Measurements from ENCODE around the gene KRT2. TPM values are rescaled to one million over a fixed set of nuclear protein-coding genes. Genes with fewer than 3 reads are reported as not detected.

Gene KRT2
- total and polyA plus RNA-seq, 2 of the 4 experiments (the other 2 are of a cell fraction), result not detected

- no peaks in the 10 kb centered on the region for H3K36me3 ChIP-seq (ENCODE audit: control insufficient read depth, insufficient read depth, low read length)
- H3K18ac ChIP-seq (ENCODE audit: low read depth, low read length), result no peak overlapping the region
- ATAC-seq (ENCODE audit: low read depth) (no peak), DNase-seq (no peak)
- ChIA-PET CTCF (no interaction called here), POLR2A (ENCODE audit: unreplicated experiment) (no interaction called here)
- intact Hi-C loops (cut with micrococcal nuclease), result no loop called here
- H2AK5ac ChIP-seq (ENCODE audit: low read depth, low read length), result no peak overlapping the region
- H2BK120ac ChIP-seq (ENCODE audit: low read depth, low read length), result no peak overlapping the region
- no peaks in the 10 kb centered on the region for H3K79me1 ChIP-seq (ENCODE audit: low read depth in 1 of 2, low read length in 2 of 2)
- no peaks in the 10 kb centered on the region for H3K9me1 ChIP-seq (ENCODE audit: insufficient read depth, low read length)
- H3K9me3 ChIP-seq (ENCODE audit: control insufficient read depth, insufficient read depth, low read length), result no peaks in the 10 kb centered on the region
- in situ Hi-C loops (cut with MboI; ENCODE audit: low sequenced_read_pairs), result no loop called here
- H4K8ac ChIP-seq (ENCODE audit: low read depth in 2 of 2, low read length in 2 of 2), result no peak overlapping the region
- no peak overlapping the region for H3K9ac ChIP-seq (ENCODE audit: low read depth, low read length)
- H2BK15ac ChIP-seq (ENCODE audit: low read depth, low read length), result no peak overlapping the region
- BruUV-seq (replicated peaks), result no TSS peak
- H2AFZ ChIP-seq (replicated peaks; ENCODE audit: low read length, poor library complexity), result no peak overlapping the region
- no peak overlapping the region for H4K5ac ChIP-seq (ENCODE audit: low read depth, low read length)
- WGBS, 2 experiments (ENCODE audit: extremely low coverage in 2 of 2, insufficient read length in 1 of 2), result no CpG with 5 or more reads among the region's 8 CpGs
- dilution Hi-C loops (cut with HindIII; ENCODE audit: low sequenced_read_pairs, unreplicated experiment), result no loop called here
- H4K91ac ChIP-seq (ENCODE audit: insufficient read depth, low read depth, low read length), result no peak overlapping the region
- no peak overlapping the region for H3K27ac ChIP-seq (ENCODE audit: insufficient read depth, low read length)
- no peak overlapping the region for H3K14ac ChIP-seq (replicated peaks; ENCODE audit: low read depth, low read length)
- H2AK9ac ChIP-seq (replicated peaks; ENCODE audit: low read depth, low read length, poor library complexity), result no peak overlapping the region
- TF ChIP-seq SMC3 (IDR thresholded peaks at IDR 0.05; ENCODE audit: low read depth, low read length) (no peak), RCOR1 (IDR thresholded peaks at IDR 0.05; ENCODE audit: insufficient replicate concordance, low read length) (no peak), ELK1 (IDR thresholded peaks at IDR 0.05; ENCODE audit: borderline replicate concordance, low read depth, low read length) (no peak)
- H4K20me1 ChIP-seq (ENCODE audit: insufficient read depth, low read length), result no peaks in the 10 kb centered on the region
- H3K4me3 ChIP-seq (ENCODE audit: insufficient read depth, low read depth, low read length), result no peak overlapping the region
- H2BK5ac ChIP-seq (ENCODE audit: low read depth, low read length, poor library complexity, severe bottlenecking), result no peak overlapping the region
- H3K56ac ChIP-seq (ENCODE audit: extremely low read depth, insufficient read depth, low read length), result no peak overlapping the region
- peaks cover 32% of the 10 kb centered on the region for H3K27me3 ChIP-seq (ENCODE audit: control insufficient read depth, insufficient read depth, low read length)
- no peak overlapping the region for H3K4ac ChIP-seq (ENCODE audit: low read depth, low read length)
- no peaks in the 10 kb centered on the region for H3K4me1 ChIP-seq (ENCODE audit: control insufficient read depth, insufficient read depth, low read length)
- H3K4me2 ChIP-seq (ENCODE audit: low read depth, low read length), result no peak overlapping the region
- H2BK20ac ChIP-seq (ENCODE audit: low read depth, low read length), result no peak overlapping the region
- H3K23ac ChIP-seq (ENCODE audit: low read depth, low read length), result no peak overlapping the region
These were observed 3.9 kb downstream of the KRT2 start for GRCh38 chr12:52648012-52648550.

All from IMR-90 (cell line).